Trophoblast cell (in vitro differentiated cells and primary cell): ENCODE results near the gene AUTS2.
"Not testable (repeated sequence)": the region's sequence is repeated elsewhere in the genome, so short reads cannot be mapped to it uniquely, and the experiment has no call there.

Experiments used
- DNase-seq, 2 donors: peaks; one replicate each; pipeline ENCODE4 v3.0.0-alpha.2; 2016
- H2AFZ ChIP-seq: 2 replicates; pipeline ENCODE4 v1.6.1; 2013; ENCODE audit warnings: low read length, moderate library complexity, mild to moderate bottlenecking; ENCODE audit not compliant: insufficient read depth, poor library complexity
- H2AK5ac ChIP-seq: 2 replicates; pipeline ENCODE4 v1.6.1; 2013; ENCODE audit warnings: mild to moderate bottlenecking, low read length
- H2BK120ac ChIP-seq: 2 replicates; pipeline ENCODE4 v1.6.1; 2013; ENCODE audit warnings: low read length, mild to moderate bottlenecking, moderate library complexity; ENCODE audit not compliant: insufficient read depth, poor library complexity
- H2BK12ac ChIP-seq: 2 replicates; pipeline ENCODE4 v1.6.1; 2013; ENCODE audit warnings: mild to moderate bottlenecking, low read length, moderate library complexity
- H2BK5ac ChIP-seq: 2 replicates; pipeline ENCODE4 v1.6.1; 2013; ENCODE audit warnings: low read length, low read depth, moderate library complexity, mild to moderate bottlenecking; ENCODE audit not compliant: poor library complexity
- H3K14ac ChIP-seq: 2 replicates; pipeline ENCODE4 v1.6.1; 2013; ENCODE audit warnings: mild to moderate bottlenecking, low read length
- H3K18ac ChIP-seq: 2 replicates; pipeline ENCODE4 v1.6.1; 2013; ENCODE audit warnings: mild to moderate bottlenecking, low read length
- H3K23ac ChIP-seq: 2 replicates; pipeline ENCODE4 v1.6.1; 2013; ENCODE audit warnings: low read length
- H3K27ac ChIP-seq: 2 replicates; pipeline ENCODE4 v1.5.1; 2013; ENCODE audit warnings: low read depth, mild to moderate bottlenecking, inconsistent platforms, low read length, moderate library complexity
- H3K27me3 ChIP-seq: 2 replicates; pipeline ENCODE4 v1.6.1; 2013; ENCODE audit warnings: inconsistent platforms, mild to moderate bottlenecking, low read length, moderate library complexity; ENCODE audit not compliant: insufficient read depth
- H3K36me3 ChIP-seq, 2 experiments: 1 replicate in 1 of 2; 2 replicates in 1 of 2; pipeline ENCODE4 v1.6.1; 2013; ENCODE audit warnings: low read length in 2 of 2, mild to moderate bottlenecking in 2 of 2, moderate library complexity in 1 of 2; ENCODE audit not compliant: insufficient read depth in 2 of 2, control insufficient read depth in 1 of 2
- H3K4ac ChIP-seq: 2 replicates; pipeline ENCODE4 v1.6.1; 2013; ENCODE audit warnings: low read depth, mild to moderate bottlenecking, low read length, moderate library complexity
- H3K4me1 ChIP-seq, 2 experiments: 1 replicate in 1 of 2; 2 replicates in 1 of 2; pipeline ENCODE4 v1.6.1; 2013; ENCODE audit warnings: low read length in 2 of 2, mild to moderate bottlenecking in 2 of 2, moderate library complexity in 1 of 2; ENCODE audit not compliant: insufficient read depth in 2 of 2, control insufficient read depth in 1 of 2
- H3K4me2 ChIP-seq: 2 replicates; pipeline ENCODE4 v1.6.1; 2013; ENCODE audit warnings: inconsistent platforms, mild to moderate bottlenecking, low read length, moderate library complexity
- H3K4me3 ChIP-seq: 2 replicates; pipeline ENCODE4 v1.5.1; 2013; ENCODE audit warnings: mild to moderate bottlenecking, low read depth, low read length, inconsistent platforms
- H3K79me1 ChIP-seq: one replicate; pipeline ENCODE4 v1.6.1; 2013; ENCODE audit warnings: low read length
- H3K79me2 ChIP-seq: 2 replicates; pipeline ENCODE4 v1.6.1; 2013; ENCODE audit warnings: low read length, mild to moderate bottlenecking; ENCODE audit not compliant: control insufficient read depth, insufficient read depth, poor library complexity
- H3K9ac ChIP-seq: 2 replicates; pipeline ENCODE4 v1.6.1; 2013; ENCODE audit warnings: mild to moderate bottlenecking, low read length
- H3K9me3 ChIP-seq: 2 replicates; pipeline ENCODE4 v1.6.1; 2013; ENCODE audit warnings: low read depth, mild to moderate bottlenecking, control low read depth, inconsistent platforms, low read length; ENCODE audit not compliant: insufficient read depth
- H4K12ac ChIP-seq: 2 replicates; pipeline ENCODE4 v1.6.1; 2013; ENCODE audit warnings: low read depth, mild to moderate bottlenecking, low read length, moderate library complexity
- H4K8ac ChIP-seq: 2 replicates; pipeline ENCODE4 v1.6.1; 2013; ENCODE audit warnings: low read depth, mild to moderate bottlenecking, low read length, moderate library complexity
- H4K91ac ChIP-seq: one replicate; pipeline ENCODE4 v1.6.1; 2013; ENCODE audit warnings: low read depth, mild to moderate bottlenecking, low read length, moderate library complexity
- WGBS: extraction: QIAGEN DNeasy Blood & Tissue Kit; methylation state at CpG from one replicate; pipeline ENCODE4 v1.1.7; 2013; ENCODE audit warnings: missing lambda C conversion rate; ENCODE audit not compliant: insufficient read length, insufficient coverage; ENCODE audit errors: extremely low coverage; 5-methylcytosine and 5-hydroxymethylcytosine counted together

The AUTS2 gene

GRCh38 chr7:70594885-70595284, 996.6 kb downstream of the AUTS2 start:
- no CpG with 5 or more reads among the region's 7 CpGs for WGBS
- not testable (repeated sequence) for H4K8ac ChIP-seq, H3K79me1 ChIP-seq, H3K23ac ChIP-seq, H3K4ac ChIP-seq, H4K91ac ChIP-seq, H3K9me3 ChIP-seq, H3K9ac ChIP-seq, H2BK120ac ChIP-seq, H2AK5ac ChIP-seq, H2BK12ac ChIP-seq, H2AFZ ChIP-seq, H3K14ac ChIP-seq, DNase-seq, H3K4me2 ChIP-seq, H3K79me2 ChIP-seq, H3K4me3 ChIP-seq, H2BK5ac ChIP-seq, H3K36me3 ChIP-seq, H3K18ac ChIP-seq, H3K27ac ChIP-seq, H4K12ac ChIP-seq
- Histone ChIP-seq H3K4me1 (peaks cover 4 to 11% of the 10 kb centered on the region in 2 experiments), H3K27me3 (peaks cover 23% of the 10 kb centered on the region)

GRCh38 chr7:70595370-70595754, 997.1 kb downstream of the AUTS2 start:
- H2AFZ ChIP-seq = no peak overlapping the region
- no peaks in the 10 kb centered on the region for H3K79me1 ChIP-seq
- H3K4ac ChIP-seq = no peak overlapping the region
- H3K9ac ChIP-seq = no peak overlapping the region
- no peak overlapping the region for H3K14ac ChIP-seq
- peak overlapping the region; percentile 80 for H3K4me2 ChIP-seq
- H4K91ac ChIP-seq = no peak overlapping the region
- H3K18ac ChIP-seq = no peak overlapping the region
- no CpG with 5 or more reads among the region's 6 CpGs for WGBS
- no peak overlapping the region for H2BK5ac ChIP-seq
- no peak for DNase-seq
- H4K12ac ChIP-seq = no peak overlapping the region
- H3K27me3 ChIP-seq = peaks cover 23% of the 10 kb centered on the region
- H2BK12ac ChIP-seq = no peak overlapping the region
- no peaks in the 10 kb centered on the region for H3K79me2 ChIP-seq
- no peak overlapping the region for H4K8ac ChIP-seq
- no peak overlapping the region for H3K23ac ChIP-seq
- H2BK120ac ChIP-seq = no peak overlapping the region
- no peak overlapping the region for H3K4me3 ChIP-seq
- H3K36me3 ChIP-seq = no peaks in the 10 kb centered on the region
- H3K27ac ChIP-seq = no peak overlapping the region
- H3K9me3 ChIP-seq = peaks cover 6% of the 10 kb centered on the region
- no peak overlapping the region for H2AK5ac ChIP-seq
- H3K4me1 ChIP-seq = peaks cover 4 to 11% of the 10 kb centered on the region in 2 experiments

GRCh38 chr7:70595755-70596597, 997.7 kb downstream of the AUTS2 start:
- no peak for DNase-seq
- WGBS = no CpG with 5 or more reads among the region's 82 CpGs
- H3K79me1 ChIP-seq = no peaks in the 10 kb centered on the region
- no peak overlapping the region for H3K4ac ChIP-seq
- H4K91ac ChIP-seq = no peak overlapping the region
- peaks cover 23% of the 10 kb centered on the region for H3K27me3 ChIP-seq
- H2BK5ac ChIP-seq = no peak overlapping the region
- H3K9me3 ChIP-seq = peaks cover 6% of the 10 kb centered on the region
- no peak overlapping the region for H3K14ac ChIP-seq
- H4K12ac ChIP-seq = no peak overlapping the region
- H2BK120ac ChIP-seq = no peak overlapping the region
- no peak overlapping the region for H2AK5ac ChIP-seq
- H3K27ac ChIP-seq = no peak overlapping the region
- no peak overlapping the region for H2BK12ac ChIP-seq
- H3K23ac ChIP-seq = no peak overlapping the region
- H3K79me2 ChIP-seq = no peaks in the 10 kb centered on the region
- H3K4me2 ChIP-seq = peak overlapping the region; percentile 80
- peaks cover 4 to 11% of the 10 kb centered on the region in 2 experiments for H3K4me1 ChIP-seq
- H3K18ac ChIP-seq = no peak overlapping the region
- H3K9ac ChIP-seq = no peak overlapping the region
- no peak overlapping the region for H2AFZ ChIP-seq
- no peak overlapping the region for H4K8ac ChIP-seq
- H3K36me3 ChIP-seq = no peaks in the 10 kb centered on the region
- peak overlapping the region; percentile 60 for H3K4me3 ChIP-seq

- Histone ChIP-seq H3K27me3 (peaks cover 23% of the 10 kb centered on the region), H3K18ac (no peak overlapping the region), H3K79me2 (no peaks in the 10 kb centered on the region), H3K4me1 (peaks cover 4 to 11% of the 10 kb centered on the region in 2 experiments), H3K79me1 (no peaks in the 10 kb centered on the region), H3K9ac (no peak overlapping the region), H2BK5ac (no peak overlapping the region), H3K14ac (no peak overlapping the region), H3K27ac (no peak overlapping the region), H3K4ac (no peak overlapping the region), H3K9me3 (peaks cover 6% of the 10 kb centered on the region), H2BK120ac (no peak overlapping the region), H3K36me3 (no peaks in the 10 kb centered on the region), H2AFZ (no peak overlapping the region), H4K8ac (no peak overlapping the region), H2BK12ac (no peak overlapping the region), H4K12ac (no peak overlapping the region), H2AK5ac (no peak overlapping the region), H3K4me2 (peak overlapping the region; percentile 80), H3K4me3 (no peak overlapping the region), H3K23ac (no peak overlapping the region), H4K91ac (no peak overlapping the region)
- no CpG with 5 or more reads among the region's 11 CpGs for WGBS
- no peak for DNase-seq
Observed at GRCh38 chr7:70596598-70596913, 998.3 kb downstream of the AUTS2 start.
